Stimulated activated CD4-positive, alpha-beta T cell treated with anti-CD3 and anti-CD28 coated beads, Interleukin-2, amount 100 ng/mL, for 4 hours (primary cell): ENCODE measurements around the gene NTN3.

Source experiments
- DNase-seq: peaks from one replicate; pipeline ENCODE4 v3.0.0-alpha.2; 2020; ENCODE audit warnings: low read depth

Gene NTN3

DNA sequence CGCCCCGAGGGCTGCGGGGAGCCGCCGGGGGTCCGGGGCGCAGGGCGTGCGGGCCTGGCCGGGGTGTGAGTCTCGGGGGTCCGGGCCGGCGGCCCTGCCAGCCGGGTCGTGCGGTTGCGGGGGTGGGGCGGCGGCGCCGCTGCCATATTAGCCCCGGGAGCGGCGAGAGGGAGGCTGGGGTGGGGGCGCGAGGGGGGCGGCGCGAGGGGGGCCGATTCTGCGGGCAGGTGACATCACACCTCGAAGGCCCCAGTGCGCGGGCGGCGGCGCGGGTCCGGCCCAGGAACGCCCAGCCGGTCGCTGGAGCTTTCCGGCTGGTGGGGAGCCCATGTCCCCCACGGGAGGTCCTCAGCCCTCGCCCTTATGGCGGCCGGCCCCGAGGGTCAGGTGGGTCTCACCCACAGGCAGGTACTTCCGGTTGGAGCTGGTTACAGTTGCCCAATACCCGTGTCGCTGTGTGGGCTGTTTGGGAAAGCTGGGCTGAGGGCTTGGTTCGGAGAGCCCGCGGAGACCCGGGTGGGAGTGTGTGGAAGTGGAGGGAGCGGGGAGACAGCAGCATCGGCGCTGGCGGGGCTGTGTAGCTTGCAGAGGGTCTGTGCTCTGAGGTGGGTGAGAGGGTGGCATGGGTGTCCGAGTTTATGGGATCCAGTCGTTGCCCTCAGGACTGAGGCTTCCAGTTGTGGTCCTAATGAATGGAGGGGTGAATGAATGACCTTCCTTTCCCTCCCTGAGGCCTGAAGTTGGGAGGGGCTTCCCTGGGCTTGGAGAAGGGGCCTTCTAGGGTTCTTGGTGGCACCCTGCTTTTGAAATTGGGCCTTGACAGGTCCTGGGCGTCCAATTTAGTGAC lies 43.5 kb downstream of the NTN3 start:
- DNase-seq: no peak

DNA sequence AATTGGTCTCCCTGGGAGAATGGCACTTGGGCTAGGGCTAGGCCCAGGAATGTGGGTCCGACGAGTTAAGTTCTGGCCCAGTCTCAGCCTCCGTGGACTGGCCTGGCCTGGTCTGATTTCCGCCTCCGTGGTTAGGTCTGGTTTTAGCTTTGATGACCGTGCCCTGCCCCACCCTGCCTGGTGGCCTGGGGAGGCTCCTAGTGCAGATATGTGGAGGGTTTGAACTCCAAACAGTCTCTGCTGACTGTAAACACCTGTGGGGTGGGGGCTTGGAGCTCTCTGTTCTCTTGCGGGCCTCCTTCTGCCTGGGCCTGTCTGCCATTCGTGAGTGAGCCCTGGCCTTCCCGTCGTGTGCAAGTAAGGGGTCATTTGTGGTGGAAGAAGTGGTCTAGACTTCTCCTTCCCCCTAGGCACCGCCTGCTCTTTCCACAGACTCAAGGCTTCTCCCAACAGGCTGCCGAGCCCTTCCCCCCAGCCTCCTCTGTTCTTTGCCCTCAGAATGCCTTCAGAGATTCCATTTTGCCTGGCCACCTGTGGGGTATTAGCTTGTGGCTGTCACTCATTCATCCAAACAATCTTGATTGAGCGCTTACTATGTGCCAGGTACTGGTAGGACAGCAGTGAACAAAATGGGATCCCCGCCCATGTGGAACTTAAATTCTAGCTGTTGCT lies 44.2 kb downstream of the NTN3 start:
- no peak for DNase-seq

DNA sequence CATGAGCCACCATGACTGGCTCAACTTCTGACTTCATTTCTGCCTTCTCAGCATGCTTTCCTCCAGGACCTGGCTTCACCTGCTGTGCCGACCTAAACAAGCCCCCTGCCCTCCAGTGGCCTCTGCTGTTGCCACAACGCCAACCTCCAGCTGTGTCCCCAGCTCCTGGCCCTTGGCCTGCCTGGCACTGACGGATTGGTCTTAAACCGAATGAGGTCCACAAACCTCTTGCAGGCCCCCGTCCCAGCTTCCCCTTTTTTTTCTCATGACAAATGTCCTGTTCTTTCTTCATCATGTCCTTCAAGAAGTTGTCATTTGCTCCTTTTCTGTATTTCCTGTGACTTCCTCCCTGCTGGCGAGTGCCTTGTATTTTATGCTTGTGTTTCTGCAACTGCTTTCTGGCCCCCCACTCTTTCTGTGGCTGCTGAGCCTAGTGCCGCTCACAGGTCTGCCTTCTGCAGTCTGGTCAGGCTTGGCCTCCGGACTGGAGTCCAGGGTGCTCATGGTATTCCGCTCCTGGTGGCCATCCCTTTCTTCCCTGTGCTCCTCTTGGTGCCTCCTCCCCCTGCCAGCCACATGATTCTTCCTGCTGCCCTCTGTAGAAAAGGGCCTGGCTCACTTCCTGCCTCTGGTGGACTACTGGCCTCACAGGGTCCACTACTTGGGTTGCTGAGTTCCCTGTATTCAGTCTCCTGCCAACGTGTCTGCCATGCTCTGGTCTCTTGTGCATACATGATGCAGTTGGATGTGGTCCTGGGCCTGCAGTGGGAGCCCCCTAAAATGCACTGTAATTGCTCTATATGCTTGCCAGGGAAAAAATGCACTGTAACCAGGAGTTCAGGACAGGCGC lies 45.5 kb downstream of the NTN3 start:
- no peak for DNase-seq

DNA sequence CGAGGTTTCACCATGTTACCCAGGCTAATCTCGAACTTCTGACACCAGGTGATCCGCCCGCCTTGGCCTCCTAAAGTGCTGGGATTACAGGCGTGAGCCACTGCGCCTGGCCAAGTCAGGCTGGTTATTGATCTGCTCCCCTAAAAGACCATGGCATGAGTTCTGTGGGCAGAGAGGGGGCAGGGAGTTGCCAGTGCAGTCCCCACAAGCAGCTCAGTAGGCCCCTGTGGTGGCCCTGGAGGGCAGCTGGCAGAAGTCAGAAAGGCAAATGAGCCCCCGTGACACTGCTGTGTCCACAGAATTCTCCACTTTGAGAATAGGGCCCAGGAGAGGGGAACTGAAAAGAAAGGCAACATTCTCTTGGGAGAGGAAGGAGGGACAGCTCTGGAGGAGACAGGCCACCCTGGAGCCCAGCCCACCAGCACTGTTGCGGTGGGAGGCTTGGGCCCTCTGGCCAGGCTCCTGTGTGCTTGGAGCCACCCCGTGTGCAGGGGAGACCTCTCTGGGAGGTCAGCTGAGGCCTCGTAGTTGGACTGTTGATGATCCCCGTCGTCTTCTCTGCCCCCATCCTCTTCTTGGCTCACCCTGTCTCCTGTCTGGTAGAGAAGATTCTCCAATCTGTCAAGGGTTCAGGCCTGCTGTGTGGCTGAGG lies 47.0 kb downstream of the NTN3 start:
- no peak for DNase-seq

DNA sequence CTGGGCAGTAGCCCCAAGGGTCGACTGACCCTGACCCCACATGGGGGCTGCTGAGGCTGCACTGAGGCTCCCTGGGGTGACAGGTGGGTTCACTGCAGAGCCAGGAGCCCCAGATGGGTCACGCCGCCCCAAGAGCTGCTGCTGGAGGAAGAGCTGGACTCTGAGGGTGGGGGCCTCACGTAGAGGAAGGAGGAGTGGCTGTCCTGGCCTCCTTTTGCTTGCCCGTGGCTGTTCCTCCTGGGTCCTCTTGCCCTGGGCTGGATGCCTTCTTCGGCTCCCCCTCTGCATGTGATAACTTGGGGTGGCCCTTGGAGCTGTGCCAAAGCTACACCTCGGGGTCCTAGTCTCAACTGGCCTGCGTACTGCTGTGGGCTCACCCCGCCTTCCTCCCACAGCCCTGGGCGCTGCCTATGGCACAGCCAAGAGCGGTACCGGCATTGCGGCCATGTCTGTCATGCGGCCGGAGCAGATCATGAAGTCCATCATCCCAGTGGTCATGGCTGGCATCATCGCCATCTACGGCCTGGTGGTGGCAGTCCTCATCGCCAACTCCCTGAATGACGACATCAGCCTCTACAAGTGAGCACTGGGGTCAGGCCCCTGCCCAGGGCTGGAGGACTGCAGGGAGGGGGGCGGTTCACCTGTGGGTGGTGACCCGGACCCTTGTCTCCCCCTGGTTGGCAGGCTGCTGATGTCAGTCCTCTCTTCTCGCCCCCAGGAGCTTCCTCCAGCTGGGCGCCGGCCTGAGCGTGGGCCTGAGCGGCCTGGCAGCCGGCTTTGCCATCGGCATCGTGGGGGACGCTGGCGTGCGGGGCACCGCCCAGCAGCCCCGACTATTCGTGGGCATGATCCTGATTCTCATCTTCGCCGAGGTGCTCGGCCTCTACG lies 48.0 kb downstream of the NTN3 start:
- DNase-seq: no peak

DNA sequence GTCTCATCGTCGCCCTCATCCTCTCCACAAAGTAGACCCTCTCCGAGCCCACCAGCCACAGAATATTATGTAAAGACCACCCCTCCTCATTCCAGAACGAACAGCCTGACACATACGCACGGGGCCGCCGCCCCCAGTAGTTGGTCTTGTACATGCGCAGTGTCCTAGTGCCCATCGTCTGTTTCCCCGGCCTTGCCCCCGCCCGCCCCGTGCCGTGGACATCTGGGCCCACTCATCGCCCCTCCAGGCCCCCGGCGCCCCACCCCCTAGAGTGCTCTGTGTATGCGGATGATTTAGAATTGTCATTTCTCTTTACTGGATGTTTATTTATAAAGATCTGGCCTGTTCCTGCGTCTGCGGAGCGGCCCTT lies 48.6 kb downstream of the NTN3 start:
- no peak for DNase-seq

DNA sequence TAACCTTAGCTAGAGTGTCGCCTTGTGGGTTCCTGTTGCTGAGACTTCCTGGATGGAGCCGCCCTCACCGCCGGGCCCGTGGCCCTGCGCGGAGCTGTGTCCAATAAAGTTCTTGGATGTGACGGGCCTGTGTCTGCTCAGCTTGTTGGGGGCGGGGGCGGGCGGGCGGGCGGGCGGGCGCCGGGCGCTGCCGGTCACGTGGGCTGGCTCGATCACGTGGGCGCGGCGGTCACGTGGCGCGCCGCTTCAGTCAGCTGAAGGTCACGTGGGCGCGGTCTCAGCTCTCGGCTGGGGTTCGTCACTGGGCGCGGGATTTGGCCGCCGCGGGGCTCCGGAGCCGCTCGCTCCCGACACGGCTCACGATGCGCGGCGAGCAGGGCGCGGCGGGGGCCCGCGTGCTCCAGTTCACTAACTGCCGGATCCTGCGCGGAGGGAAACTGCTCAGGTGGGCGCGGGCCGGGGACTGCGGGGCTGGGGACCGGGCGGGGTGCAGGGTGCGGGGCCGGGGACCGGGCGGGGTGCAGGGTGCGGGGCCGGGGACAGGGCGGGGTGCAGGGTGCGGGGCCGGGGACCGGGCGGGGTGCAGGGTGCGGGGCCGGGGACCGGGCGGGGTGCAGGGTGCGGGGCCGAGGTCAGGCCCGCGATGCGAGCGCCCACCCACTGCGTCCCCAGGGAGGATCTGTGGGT lies 49.1 kb downstream of the NTN3 start, which contains the start of gene AMDHD2:
Gene AMDHD2, plus strand, starts transcription at position 275 of the 687 bp plus-strand sequence. Its CDS starts 88 bp downstream, at position 363.
- peak; percentile 85 for DNase-seq

DNA sequence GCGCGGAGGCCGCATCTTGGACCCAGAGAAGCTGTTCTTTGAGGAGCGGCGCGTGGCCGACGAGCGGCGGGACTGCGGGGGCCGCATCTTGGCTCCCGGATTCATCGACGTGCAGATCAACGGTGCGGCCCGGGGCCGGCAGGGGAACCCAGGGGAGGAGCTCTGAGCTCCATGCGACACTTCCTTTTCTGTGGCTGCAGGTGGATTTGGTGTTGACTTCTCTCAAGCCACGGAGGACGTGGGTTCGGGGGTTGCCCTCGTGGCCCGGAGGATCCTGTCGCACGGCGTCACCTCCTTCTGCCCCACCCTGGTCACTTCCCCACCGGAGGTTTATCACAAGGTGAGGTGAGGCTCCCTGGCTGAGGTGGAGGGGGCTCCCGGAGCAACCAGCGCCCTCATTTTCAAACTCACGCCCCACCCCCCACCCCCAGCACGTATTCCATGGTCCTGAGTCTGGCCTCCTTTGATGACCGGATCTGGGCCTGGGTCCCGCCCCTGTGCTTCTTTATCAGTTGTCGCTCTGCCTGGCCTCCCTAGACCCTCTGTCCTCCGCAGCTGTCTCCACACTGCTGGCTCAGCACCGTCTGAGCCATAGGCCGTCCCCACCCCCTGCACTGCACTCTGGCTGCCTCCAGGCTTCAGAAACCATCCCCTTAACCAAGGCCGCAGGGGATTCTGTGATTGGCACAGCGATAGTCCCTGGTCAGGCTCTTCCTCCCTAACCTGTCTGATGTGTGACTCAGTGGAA lies 49.9 kb downstream of the NTN3 start:
- DNase-seq: no peak
